Measurements from ENCODE around the gene GLS2.
"Not testable (repeated sequence)": the region's sequence is repeated elsewhere in the genome, so short reads cannot be mapped to it uniquely, and the experiment has no call there.

The GLS2 gene

DNA sequence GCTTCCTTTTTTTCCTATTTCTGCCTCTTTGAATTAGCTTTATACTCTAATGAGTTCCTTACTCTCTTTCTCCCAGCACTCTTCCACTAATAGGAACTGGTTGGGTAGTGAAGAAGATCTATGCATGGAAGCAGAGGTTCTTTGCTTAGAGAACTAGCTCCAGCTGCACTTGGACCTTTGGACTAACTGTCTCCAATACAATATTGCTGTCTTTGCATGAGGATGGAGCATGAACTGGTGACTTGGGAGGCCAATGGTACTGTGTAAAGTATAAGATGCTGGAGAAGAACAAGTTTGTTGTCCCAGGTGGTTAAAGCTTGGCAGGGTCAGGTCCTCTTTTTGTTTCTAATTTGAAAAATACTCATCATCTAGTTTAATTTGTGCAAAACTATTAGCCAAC, 2.4 kb upstream of the GLS2 start:
- DNase-seq (ENCODE audit: low read depth), result no peak

GRCh38 chr12:56487448-56488040, 417 bp downstream of the GLS2 start:
- no peak for DNase-seq (ENCODE audit: low read depth)

GRCh38 chr12:56486694-56487093, 1.3 kb downstream of the GLS2 start:
- DNase-seq (ENCODE audit: low read depth), result no peak

DNA sequence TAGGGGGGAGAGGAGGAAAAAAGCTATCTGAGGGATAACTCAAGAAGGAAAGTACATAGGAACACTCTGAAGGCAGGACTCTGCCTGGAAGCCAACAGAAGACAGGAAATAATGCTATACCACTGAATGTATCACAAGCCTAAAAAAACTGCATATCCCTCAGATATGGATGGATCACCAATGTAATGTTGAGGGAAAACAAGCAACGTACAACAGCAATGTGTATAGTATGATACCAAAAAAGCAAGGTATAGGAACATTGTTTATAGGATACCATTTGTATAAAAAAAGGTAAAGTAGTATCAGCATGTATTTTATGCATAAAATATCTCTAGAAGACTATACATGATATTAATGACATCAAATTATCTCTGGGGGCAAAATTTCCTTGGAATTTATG, 3.4 kb downstream of the GLS2 start:
- no peak for DNase-seq (ENCODE audit: low read depth)

DNA sequence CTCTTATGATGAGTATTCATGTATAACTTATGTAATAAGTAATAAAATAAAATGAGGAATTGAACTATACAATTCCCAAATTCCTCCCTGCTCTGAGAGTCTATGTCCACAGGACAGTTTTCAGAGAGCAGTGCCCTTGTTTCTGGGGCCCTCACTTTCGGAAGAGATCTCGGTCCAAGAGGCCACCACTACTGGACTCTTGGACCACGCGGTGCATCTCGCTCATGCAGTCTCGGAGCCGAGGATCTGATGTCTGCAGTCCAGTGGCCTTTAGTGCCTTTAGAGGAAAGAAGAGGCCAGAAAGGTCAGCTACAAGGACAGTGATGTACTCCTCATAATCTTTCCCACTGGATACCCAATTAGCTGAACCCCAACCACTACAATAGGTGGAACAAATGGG, 8.3 kb downstream of the GLS2 start:
- no peak for DNase-seq (ENCODE audit: low read depth)

GRCh38 chr12:56477521-56478225, 10.3 kb downstream of the GLS2 start:
- no peak for DNase-seq (ENCODE audit: low read depth)

GRCh38 chr12:56476972-56477432, 11.0 kb downstream of the GLS2 start:
- no peak for DNase-seq (ENCODE audit: low read depth)

- DNase-seq (ENCODE audit: low read depth), result no peak
Measured at GRCh38 chr12:56476143-56476542, 11.8 kb downstream of the GLS2 start.

DNA sequence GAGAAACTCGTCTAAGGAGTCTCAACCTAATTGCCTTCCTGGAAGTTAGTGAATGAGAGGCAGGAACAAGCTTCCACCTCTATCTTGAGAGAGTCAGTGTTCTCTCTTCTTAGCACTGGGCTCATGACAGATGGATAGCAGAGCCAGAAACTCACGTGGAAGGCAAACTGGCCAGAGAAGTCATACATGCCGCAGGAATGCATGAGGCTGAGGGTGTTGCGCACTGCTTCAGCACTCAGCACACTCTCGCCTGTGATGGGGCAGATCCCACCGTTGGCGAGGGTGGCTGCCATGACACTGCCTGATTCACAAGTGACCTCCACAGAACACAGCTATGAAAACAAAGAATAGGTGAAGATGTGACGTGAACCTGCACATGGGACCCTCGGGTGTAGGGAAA, 13.6 kb downstream of the GLS2 start:
- no peak for DNase-seq (ENCODE audit: low read depth)

DNA sequence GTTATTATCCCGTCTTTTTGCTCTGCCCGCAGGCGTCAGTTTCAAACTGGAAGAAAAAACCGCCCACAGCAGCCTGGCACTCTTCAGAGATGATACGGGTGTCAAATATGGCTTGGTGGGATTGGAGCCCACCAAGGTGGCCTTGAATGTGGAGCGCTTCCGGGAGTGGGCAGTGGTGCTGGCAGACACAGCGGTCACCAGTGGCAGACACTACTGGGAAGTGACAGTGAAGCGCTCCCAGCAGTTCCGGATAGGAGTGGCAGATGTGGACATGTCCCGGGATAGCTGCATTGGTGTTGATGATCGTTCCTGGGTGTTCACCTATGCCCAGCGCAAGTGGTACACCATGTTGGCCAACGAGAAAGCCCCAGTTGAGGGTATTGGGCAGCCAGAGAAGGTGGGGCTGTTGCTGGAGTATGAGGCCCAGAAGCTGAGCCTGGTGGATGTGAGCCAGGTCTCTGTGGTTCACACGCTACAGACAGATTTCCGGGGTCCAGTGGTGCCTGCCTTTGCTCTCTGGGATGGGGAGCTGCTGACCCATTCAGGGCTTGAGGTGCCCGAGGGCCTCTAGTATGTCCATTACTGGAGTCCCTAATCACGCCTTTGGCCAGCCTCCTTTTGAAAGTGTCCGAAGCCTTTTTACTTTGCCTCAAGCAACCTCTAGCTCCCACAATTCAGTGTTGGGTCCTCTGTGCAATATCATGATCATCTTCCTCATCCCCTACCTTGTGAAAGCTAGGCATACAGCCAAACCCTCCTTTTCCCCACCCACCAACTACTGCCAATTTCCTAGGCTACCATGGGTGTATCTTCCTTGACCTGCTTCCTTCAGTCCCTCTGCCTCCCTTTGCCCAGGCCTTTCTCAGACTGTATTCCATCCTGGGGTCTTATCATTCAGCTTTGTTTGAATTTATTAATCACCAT, 18.7 kb downstream of the GLS2 start:
- no peak for DNase-seq (ENCODE audit: low read depth)

DNA sequence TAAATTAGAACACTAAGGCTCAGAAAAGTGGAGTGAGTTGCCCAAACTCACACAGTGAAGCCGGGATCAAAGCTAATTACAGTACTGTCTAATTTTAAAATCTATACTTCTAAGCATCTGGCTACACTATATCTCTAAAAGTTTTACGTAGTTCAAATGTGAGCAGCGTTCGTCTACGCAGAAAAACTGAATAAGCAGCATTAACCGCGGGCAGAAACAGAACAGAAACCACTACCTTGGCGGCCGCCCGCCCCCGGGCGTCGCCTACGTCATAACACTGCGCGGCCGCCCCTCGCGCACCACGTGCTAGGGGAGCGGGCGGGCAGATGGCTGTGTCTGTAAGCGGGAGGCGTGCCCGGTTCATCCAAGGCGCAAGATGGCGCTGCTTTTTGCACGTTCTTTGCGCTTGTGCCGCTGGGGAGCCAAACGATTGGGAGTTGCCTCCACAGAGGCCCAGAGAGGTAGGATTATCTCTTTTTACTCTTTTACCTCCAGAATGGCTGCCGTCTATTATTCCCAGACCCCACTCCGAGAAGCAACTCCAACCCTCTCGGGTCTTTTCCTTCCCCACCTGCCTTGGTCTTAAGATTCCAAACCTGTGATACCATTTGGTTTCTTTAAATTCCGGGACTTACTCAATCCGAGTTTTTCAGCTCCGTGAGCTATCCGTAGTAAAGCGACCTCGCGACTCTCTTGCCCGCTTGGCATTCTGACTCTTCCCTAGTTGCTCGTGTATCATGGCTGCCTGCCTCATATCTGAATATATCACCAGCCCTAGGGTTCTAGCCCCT, 19.6 kb downstream of the GLS2 start, which contains the start of gene SPRYD4:
SPRYD4 (plus strand) TSS at position 363 of the 791 bp plus-strand sequence; CDS start at position 377, 14 bp downstream.
- peak; percentile 69 for DNase-seq (ENCODE audit: low read depth)

GRCh38 chr12:56462565-56462964, 25.4 kb downstream of the GLS2 start:
- no peak for DNase-seq (ENCODE audit: low read depth)

DNA sequence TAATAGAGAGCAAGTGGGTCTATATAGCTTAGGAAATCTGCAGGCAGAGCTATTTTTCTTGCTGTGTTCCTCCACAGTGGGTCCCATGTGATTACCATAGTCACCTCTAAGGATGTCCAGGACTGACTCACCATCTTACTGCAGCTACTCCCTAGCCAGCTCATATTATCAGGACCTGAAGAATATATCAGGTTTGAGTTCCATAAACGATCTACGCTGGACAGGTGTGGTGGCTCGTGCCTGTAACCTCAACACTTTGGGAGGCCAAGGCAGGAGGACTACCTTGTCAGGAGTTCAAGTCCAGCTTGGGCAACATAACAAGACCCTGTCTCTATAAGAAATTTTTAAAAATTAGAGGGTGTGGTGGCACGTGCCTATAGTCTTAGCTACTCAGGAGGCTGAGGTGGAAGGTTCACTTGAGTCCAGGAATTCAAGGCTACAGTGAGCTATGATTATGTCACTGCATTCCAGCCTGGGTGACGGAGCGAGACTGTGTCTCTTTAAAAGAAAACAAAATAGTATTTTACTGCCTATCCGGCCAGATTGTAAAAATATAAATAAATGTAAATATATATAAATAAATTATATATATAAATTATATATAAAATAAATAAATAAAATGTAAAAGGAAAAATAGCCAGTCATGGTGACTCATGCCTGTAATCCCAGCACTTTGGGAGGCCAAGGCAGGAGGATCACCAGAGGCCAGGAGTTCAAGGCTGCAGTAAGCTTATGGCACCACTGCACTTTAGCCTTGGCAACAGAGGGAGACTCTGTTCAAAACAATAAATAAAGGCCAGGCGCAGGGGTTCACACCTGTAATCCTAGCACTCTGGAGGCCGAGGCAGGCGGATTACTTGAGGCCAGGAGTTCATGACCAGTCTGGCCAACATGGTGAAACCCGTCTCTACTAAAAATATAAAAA, 26.5 kb downstream of the GLS2 start:
- DNase-seq (ENCODE audit: low read depth), result no peak

GRCh38 chr12:56457817-56458216, 30.1 kb downstream of the GLS2 start:
- no peak for DNase-seq (ENCODE audit: low read depth)

- DNase-seq (ENCODE audit: low read depth), result no peak
Measured at GRCh38 chr12:56454557-56454956, 33.4 kb downstream of the GLS2 start, which contains the start of gene MIP. MIP (minus strand) TSS chr12:56454657; CDS start chr12:56454613, 44 bp downstream.

- DNase-seq (ENCODE audit: low read depth), result no peak
Measured at GRCh38 chr12:56451147-56451546, 36.8 kb downstream of the GLS2 start.

- DNase-seq (ENCODE audit: low read depth), result no peak
Measured at GRCh38 chr12:56450241-56450640, 37.7 kb downstream of the GLS2 start.

DNA sequence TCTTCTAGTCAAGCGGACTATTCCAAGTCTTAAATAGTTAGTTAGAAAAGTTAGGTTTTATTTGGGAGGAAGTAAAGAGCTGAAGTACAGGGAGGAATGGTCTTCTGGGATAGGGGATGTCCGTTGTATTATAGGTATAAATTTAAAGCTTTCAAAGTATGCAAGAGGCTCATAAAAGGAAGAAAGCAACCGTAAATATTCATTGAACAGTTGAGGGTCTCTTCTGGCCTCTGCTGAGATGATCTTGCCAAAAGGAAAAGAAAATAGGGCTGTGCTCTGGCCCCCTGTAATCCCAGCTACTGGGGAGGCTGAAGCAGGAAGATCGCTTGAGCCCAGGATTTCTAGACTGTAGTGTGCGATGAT, 38.4 kb downstream of the GLS2 start:
- DNase-seq (ENCODE audit: low read depth), result no peak

GRCh38 chr12:56448860-56449621, 38.9 kb downstream of the GLS2 start, which contains the start of gene TIMELESS:
TIMELESS (minus strand) TSS chr12:56449426; CDS start chr12:56434170, 15,256 bp downstream.
- DNase-seq (ENCODE audit: low read depth), result peak; percentile 56

DNA sequence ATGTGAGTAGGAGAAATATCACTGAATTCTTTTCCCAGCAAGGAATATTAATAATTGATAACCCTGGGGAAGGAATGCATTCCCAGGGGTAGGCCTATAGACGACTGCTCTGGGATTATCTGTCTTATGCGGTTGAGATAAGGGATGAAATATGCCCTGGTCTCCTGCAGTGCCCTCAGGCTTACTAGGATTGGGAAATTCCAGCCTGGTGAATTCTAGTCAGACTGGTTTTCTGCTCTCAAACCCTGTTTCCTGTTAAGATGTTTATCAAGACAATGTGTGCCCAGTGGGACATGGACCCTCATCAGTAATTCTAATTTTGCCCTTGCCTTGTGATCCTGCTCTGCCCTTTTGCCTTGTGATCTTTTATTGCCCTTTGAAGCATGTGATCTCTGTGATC, 44.8 kb downstream of the GLS2 start:
- not testable (repeated sequence) for DNase-seq (ENCODE audit: low read depth)

All from CMK (cell line).